Panc1 (cell line): ENCODE measurements around the gene MAD1L1. TPM values are rescaled to one million over a fixed set of nuclear protein-coding genes. Genes with fewer than 3 reads are reported as not detected.

Experiments used
- ATAC-seq: fragments of 200-7000 bp; cut with Tn5 transposase; 2 replicates; pipeline ENCODE4 v1.9.1; 2020; ENCODE audit warnings: mild to moderate bottlenecking, moderate library complexity
- BruUV-seq: library from RNA; stranded (reverse); fragments of 400-500 nt; replicated peaks from 2 replicates; lab custom pipeline; 2021; lab: Mats Ljungman, UMichigan
- CTCF ChIA-PET: fragments of 300-600 bp; sonication (Branson Sonifier 250); formaldehyde crosslinking; loops from one replicate; lab custom pipeline; 2022; ENCODE audit warnings: antibody characterized with exemption; lab: Charles Lee
- POLR2A ChIA-PET: fragments of 300-600 bp; sonication (Branson Sonifier 250); formaldehyde crosslinking; loops from one replicate; lab custom pipeline; 2022; ENCODE audit warnings: antibody characterized with exemption; lab: Charles Lee
- DNase-seq: peaks from one replicate; pipeline ENCODE4 v3.0.0-alpha.2; 2010; ENCODE audit warnings: low read depth, low spot score
- H3K27ac ChIP-seq: 2 replicates; pipeline ENCODE4 v1.5.1; 2011; ENCODE audit warnings: mild to moderate bottlenecking, low read length, inconsistent platforms
- H3K27me3 ChIP-seq: fragments of 200-500 bp; sonication (Bioruptor generic); 2 replicates; pipeline ENCODE4 v1.6.0; 2014; ENCODE audit warnings: low read length, inconsistent platforms; ENCODE audit not compliant: control insufficient read depth, insufficient read depth
- H3K36me3 ChIP-seq: fragments of 200-500 bp; sonication (Bioruptor generic); 2 replicates; pipeline ENCODE4 v1.5.1; 2014; ENCODE audit warnings: inconsistent platforms, mild to moderate bottlenecking, low read length, moderate library complexity; ENCODE audit not compliant: control insufficient read depth, insufficient read depth
- H3K4me1 ChIP-seq: 2 replicates; pipeline ENCODE4 v1.5.1; 2011; ENCODE audit warnings: inconsistent platforms, mild to moderate bottlenecking, low read length, moderate library complexity; ENCODE audit not compliant: control insufficient read depth, insufficient read depth
- H3K4me3 ChIP-seq, 2 experiments: 2 replicates each; pipeline ENCODE4 v1.5.1; 2011 to 2012; ENCODE audit warnings: low read depth in 2 of 2, low read length in 2 of 2, mild to moderate bottlenecking in 2 of 2, inconsistent platforms in 1 of 2, moderate library complexity in 1 of 2
- H3K9me3 ChIP-seq: fragments of 200-500 bp; sonication (Bioruptor generic); 2 replicates; pipeline ENCODE4 v1.5.1; 2014; ENCODE audit warnings: low read depth, mild to moderate bottlenecking, inconsistent platforms, low read length, moderate library complexity; ENCODE audit not compliant: control insufficient read depth, insufficient read depth
- CTCF ChIP-seq: fragments of 450-650 bp; IDR thresholded peaks from 2 replicates; pipeline ENCODE4 v1.5.1; 2017; ENCODE audit warnings: mild to moderate bottlenecking
- POLR2AphosphoS5 ChIP-seq: IDR thresholded peaks from 2 replicates; pipeline ENCODE4 v1.6.1; 2012; ENCODE audit warnings: mild to moderate bottlenecking, low read depth, low read length, moderate library complexity
- REST ChIP-seq, 2 experiments: IDR thresholded peaks; 2 replicates each; pipeline ENCODE4 v1.6.1; 2011 to 2012; ENCODE audit warnings: low read depth in 2 of 2, control low read depth in 1 of 2, low read length in 1 of 2, mild to moderate bottlenecking in 1 of 2, moderate library complexity in 1 of 2; ENCODE audit not compliant: insufficient read depth in 1 of 2
- SIN3A ChIP-seq: IDR thresholded peaks from 2 replicates; pipeline ENCODE4 v1.6.1; 2012; ENCODE audit warnings: low read depth, mild to moderate bottlenecking, low read length, moderate library complexity, borderline replicate concordance; ENCODE audit not compliant: insufficient read depth
- TCF7L2 ChIP-seq: IDR thresholded peaks from 2 replicates; pipeline ENCODE4 v1.6.1; 2011; ENCODE audit warnings: mild to moderate bottlenecking, low read depth, low read length, inconsistent platforms
- in situ Hi-C: cut with HindIII; loops from 2 replicates; pipeline ENCODE4 v1.10.0; 2016; ENCODE audit warnings: low sequenced_read_pairs, low pct_unique_long_range_greater_than_20kb
- intact Hi-C: fragments of 100-400 bp; cut with micrococcal nuclease; formaldehyde crosslinking; loops from one replicate; pipeline ENCODE4 v1.10.0; 2022; ENCODE audit not compliant: unreplicated experiment
- total RNA-seq: library from RNA; stranded (reverse); gene quantifications from one replicate; pipeline ENCODE4 v1.2.1, GENCODE V29; 2021; ENCODE audit not compliant: unreplicated experiment

MAD1L1 gene
- total RNA-seq, 1 experiment from 2014 or later: 70.8 TPM

- intact Hi-C loops (no loop called here), in situ Hi-C loops (no loop called here)
- Histone ChIP-seq H3K27me3 (no peaks in the 10 kb centered on the region), H3K36me3 (no peaks in the 10 kb centered on the region), H3K9me3 (no peaks in the 10 kb centered on the region), H3K27ac (no peak overlapping the region), H3K4me3 (no peak overlapping the region), H3K4me1 (peaks cover 10% of the 10 kb centered on the region; the same call in 1 of the 2 replicates)
- no peak for TF ChIP-seq TCF7L2
- TF ChIP-seq SIN3A: no peak
- ChIA-PET POLR2A (interaction anchor here (0.7 kb wide), 2 partner anchors 9 to 142 kb away, joined by 10 to 24 read pairs; no protein-coding TSS in a partner anchor), CTCF (interaction anchor here (0.6 kb wide), 1 partner anchor 40 kb away, joined by 9 read pairs; no protein-coding TSS in a partner anchor)
- BruUV-seq: no TSS peak
- DNase-seq (no peak), ATAC-seq (no peak)
Measured at GRCh38 chr7:2175514-2175913, 57.2 kb downstream of the MAD1L1 start.

GRCh38 chr7:2175091-2175490, 57.7 kb downstream of the MAD1L1 start:
- ChIA-PET CTCF (interaction anchor here (0.6 kb wide), 1 partner anchor 39 kb away, joined by 9 read pairs; no protein-coding TSS in a partner anchor), POLR2A (interaction anchor here (0.7 kb wide), 2 partner anchors 9 to 142 kb away, joined by 10 to 24 read pairs; no protein-coding TSS in a partner anchor)
- intact Hi-C loops (no loop called here), in situ Hi-C loops (no loop called here)
- DNase-seq: no peak
- H3K27ac ChIP-seq: no peak overlapping the region
- no peak for TF ChIP-seq REST (IDR thresholded peaks at IDR 0.05; ENCODE audit: insufficient read depth in 1 of 2, low read depth in 2 of 2, low read length in 1 of 2)
- TF ChIP-seq CTCF: no peak
- TF ChIP-seq SIN3A: no peak
- no peak for TF ChIP-seq TCF7L2
- no peak for TF ChIP-seq POLR2AphosphoS5
- H3K36me3 ChIP-seq: no peaks in the 10 kb centered on the region
- no peaks in the 10 kb centered on the region for H3K9me3 ChIP-seq
- ATAC-seq: no peak
- BruUV-seq: TSS peak; percentile 50
- H3K4me3 ChIP-seq: no peak overlapping the region
- H3K4me1 ChIP-seq: peaks cover 11% of the 10 kb centered on the region; the same call in 1 of the 2 replicates
- H3K27me3 ChIP-seq: no peaks in the 10 kb centered on the region

GRCh38 chr7:2173189-2173827, 59.4 kb downstream of the MAD1L1 start:
- ATAC-seq (peak; percentile 40; the same call in 1 of the 2 replicates), DNase-seq (no peak)
- H3K9me3 ChIP-seq: no peaks in the 10 kb centered on the region
- in situ Hi-C loops (no loop called here), intact Hi-C loops (no loop called here)
- TF ChIP-seq CTCF (no peak), REST (IDR thresholded peaks at IDR 0.05; ENCODE audit: insufficient read depth in 1 of 2, low read depth in 2 of 2, low read length in 1 of 2) (no peak), TCF7L2 (no peak), POLR2AphosphoS5 (no peak), SIN3A (no peak)
- no TSS peak for BruUV-seq
- POLR2A ChIA-PET: no interaction called here
- no peaks in the 10 kb centered on the region for H3K36me3 ChIP-seq
- H3K4me3 ChIP-seq: no peak overlapping the region
- CTCF ChIA-PET: interaction anchor here (0.6 kb wide), 1 partner anchor 22 kb away, joined by 3 read pairs; no protein-coding TSS in a partner anchor
- H3K27me3 ChIP-seq: no peaks in the 10 kb centered on the region
- no peak overlapping the region for H3K27ac ChIP-seq
- H3K4me1 ChIP-seq: peaks cover 13% of the 10 kb centered on the region; the same call in 1 of the 2 replicates
